RWPE2 (cell line): Measurements from ENCODE around the gene EDN1.

ENCODE experiments used
- ATAC-seq: fragments of 200-7000 bp; cut with Tn5 transposase; 3 replicates; pipeline ENCODE4 v1.9.1; 2021; ENCODE audit warnings: low read depth
- DNase-seq: peaks from one replicate; pipeline ENCODE4 v3.0.0-alpha.2; 2020; ENCODE audit warnings: low spot score
- H3K27ac ChIP-seq: fragments of 450-650 bp; 2 replicates; pipeline ENCODE4 v1.5.1; 2017; ENCODE audit warnings: mild to moderate bottlenecking; ENCODE audit not compliant: poor library complexity, severe bottlenecking
- H3K27me3 ChIP-seq: fragments of 250-450 bp; sonication (Bioruptor Pico); 2 replicates; pipeline ENCODE4 v1.5.1; 2021; ENCODE audit warnings: mild to moderate bottlenecking, moderate library complexity; ENCODE audit not compliant: insufficient read depth, poor library complexity, severe bottlenecking
- H3K36me3 ChIP-seq: fragments of 250-450 bp; sonication (Bioruptor Pico); 2 replicates; pipeline ENCODE4 v1.5.1; 2020; ENCODE audit warnings: low read depth, mild to moderate bottlenecking, moderate library complexity
- H3K4me1 ChIP-seq: fragments of 250-450 bp; sonication (Bioruptor Pico); 2 replicates; pipeline ENCODE4 v1.5.1; 2021; ENCODE audit warnings: mild to moderate bottlenecking, moderate library complexity; ENCODE audit not compliant: insufficient read depth, poor library complexity, severe bottlenecking
- H3K4me3 ChIP-seq: fragments of 250-450 bp; sonication (Bioruptor Pico); 2 replicates; pipeline ENCODE4 v1.5.1; 2021; ENCODE audit warnings: mild to moderate bottlenecking, moderate library complexity; ENCODE audit not compliant: severe bottlenecking
- H3K9me3 ChIP-seq: fragments of 250-450 bp; sonication (Bioruptor Pico); 2 replicates; pipeline ENCODE4 v1.5.1; 2021; ENCODE audit warnings: mild to moderate bottlenecking, moderate library complexity; ENCODE audit not compliant: severe bottlenecking
- TF ChIP-seq, protein P1 (sequence below): fragments of 450-650 bp; IDR thresholded peaks from one replicate; pipeline ENCODE4 v1.5.1; 2017; ENCODE audit warnings: mild to moderate bottlenecking, moderate library complexity; ENCODE audit not compliant: poor library complexity, severe bottlenecking

EDN1 gene

DNA sequence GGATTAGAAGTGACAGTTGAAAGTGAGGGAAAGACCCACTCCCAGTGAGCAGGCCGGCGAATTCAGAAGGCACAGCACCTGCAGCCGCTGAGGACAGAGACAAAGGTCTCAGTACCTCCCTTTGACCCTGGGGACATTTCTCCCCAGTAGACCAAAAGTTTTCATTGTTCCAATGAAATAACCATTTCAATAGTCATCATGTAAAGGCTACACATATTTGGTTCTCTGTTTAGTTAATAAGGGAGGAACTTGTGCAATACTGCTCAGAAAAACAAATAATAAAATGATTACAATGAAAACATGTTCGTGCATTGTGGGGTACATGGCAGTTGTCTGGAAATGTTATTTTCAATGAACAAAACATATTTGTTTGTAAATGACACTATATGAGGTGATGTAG is 52.5 kb downstream of the EDN1 start:
- peaks cover 4% of the 10 kb centered on the region for H3K9me3 ChIP-seq
- ATAC-seq (peak; percentile 24; the same call in 2 of the 3 replicates), DNase-seq (no peak)
- no peaks in the 10 kb centered on the region for H3K27me3 ChIP-seq
- TF ChIP-seq, protein P1, sequence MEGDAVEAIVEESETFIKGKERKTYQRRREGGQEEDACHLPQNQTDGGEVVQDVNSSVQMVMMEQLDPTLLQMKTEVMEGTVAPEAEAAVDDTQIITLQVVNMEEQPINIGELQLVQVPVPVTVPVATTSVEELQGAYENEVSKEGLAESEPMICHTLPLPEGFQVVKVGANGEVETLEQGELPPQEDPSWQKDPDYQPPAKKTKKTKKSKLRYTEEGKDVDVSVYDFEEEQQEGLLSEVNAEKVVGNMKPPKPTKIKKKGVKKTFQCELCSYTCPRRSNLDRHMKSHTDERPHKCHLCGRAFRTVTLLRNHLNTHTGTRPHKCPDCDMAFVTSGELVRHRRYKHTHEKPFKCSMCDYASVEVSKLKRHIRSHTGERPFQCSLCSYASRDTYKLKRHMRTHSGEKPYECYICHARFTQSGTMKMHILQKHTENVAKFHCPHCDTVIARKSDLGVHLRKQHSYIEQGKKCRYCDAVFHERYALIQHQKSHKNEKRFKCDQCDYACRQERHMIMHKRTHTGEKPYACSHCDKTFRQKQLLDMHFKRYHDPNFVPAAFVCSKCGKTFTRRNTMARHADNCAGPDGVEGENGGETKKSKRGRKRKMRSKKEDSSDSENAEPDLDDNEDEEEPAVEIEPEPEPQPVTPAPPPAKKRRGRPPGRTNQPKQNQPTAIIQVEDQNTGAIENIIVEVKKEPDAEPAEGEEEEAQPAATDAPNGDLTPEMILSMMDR = no peak
- no peak overlapping the region for H3K4me3 ChIP-seq
- H3K4me1 ChIP-seq = peaks cover 20% of the 10 kb centered on the region
- H3K27ac ChIP-seq = peak overlapping the region; percentile 87
- no peaks in the 10 kb centered on the region for H3K36me3 ChIP-seq

DNA sequence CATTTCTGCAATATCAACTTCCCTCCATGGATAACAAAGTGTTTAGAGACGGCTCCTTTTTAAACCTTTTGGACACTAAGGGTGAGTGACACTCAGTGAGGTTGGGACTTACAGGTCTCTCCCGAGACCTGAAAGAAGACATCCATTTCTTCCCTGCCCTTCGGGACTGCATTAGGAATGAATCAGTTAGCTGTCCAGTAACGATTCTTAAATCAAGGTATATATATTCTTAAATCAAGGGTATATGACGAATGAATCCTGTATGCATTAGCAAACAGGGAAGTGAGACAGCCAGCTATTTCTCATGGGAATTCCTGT is 52.9 kb downstream of the EDN1 start:
- Histone ChIP-seq H3K4me1 (peaks cover 20% of the 10 kb centered on the region), H3K9me3 (peaks cover 2% of the 10 kb centered on the region), H3K36me3 (no peaks in the 10 kb centered on the region), H3K27me3 (no peaks in the 10 kb centered on the region), H3K27ac (peak overlapping the region; percentile 87), H3K4me3 (no peak overlapping the region)
- DNase-seq = no peak
- peak; percentile 88 for ATAC-seq
- TF ChIP-seq, protein P1 = no peak

DNA sequence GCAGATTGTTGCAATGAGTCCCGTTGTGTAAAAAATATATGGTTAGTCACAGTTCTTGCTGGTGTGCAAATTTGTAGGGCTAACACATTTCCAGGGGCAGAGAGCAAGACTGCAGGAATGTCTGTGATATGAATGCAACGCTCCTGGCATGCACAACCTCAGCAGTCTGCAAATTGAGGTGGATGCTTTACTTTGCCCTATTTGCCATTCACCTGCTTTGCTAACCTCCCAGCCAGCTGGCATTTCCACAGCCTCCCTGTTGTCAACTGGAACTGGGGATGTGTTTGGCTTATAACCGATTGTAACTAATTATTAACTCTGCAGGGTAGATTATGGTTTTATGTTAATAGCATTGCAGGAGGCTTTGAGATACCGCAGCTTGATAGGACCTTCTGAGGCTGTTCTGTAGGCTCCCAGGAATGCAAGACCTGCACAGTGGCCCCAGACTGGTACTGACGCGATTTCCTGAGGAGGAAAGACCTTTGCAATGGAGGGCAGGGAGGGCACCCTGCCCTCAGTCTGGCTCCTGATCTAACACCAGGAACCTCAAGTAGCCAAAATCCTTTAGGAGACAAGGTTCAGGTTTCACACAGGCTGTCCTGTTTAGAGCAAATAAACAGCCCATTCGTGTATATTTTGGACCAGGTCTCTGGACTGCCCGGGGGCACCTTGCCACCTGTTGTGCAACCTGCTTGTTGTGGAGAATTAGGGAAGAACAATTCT is 53.4 kb downstream of the EDN1 start:
- Histone ChIP-seq H3K4me3 (no peak overlapping the region), H3K27me3 (no peaks in the 10 kb centered on the region), H3K36me3 (no peaks in the 10 kb centered on the region), H3K9me3 (no peaks in the 10 kb centered on the region), H3K27ac (peak overlapping the region; percentile 87), H3K4me1 (peaks cover 24% of the 10 kb centered on the region)
- TF ChIP-seq, protein P1 = no peak
- DNase-seq (no peak), ATAC-seq (peak; percentile 88)

DNA sequence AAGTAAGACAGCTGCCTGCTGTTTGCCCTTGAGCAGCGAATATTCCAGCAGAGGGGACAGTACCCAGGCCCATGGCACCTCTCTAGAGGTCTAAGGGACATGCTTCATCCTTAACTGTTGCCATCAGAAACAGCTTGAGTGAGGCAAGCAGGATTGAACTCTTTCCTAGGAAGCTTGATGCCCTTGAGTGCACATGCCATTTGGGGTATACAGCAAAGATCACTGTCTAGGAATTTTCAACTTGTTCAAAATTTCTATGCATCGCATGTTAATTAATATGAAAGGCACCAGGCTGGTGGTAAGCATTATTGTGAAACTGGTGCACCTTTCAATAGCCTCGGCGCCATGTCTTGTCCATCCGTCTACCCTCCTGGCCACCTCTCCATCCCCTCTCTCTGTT is 54.1 kb downstream of the EDN1 start:
- TF ChIP-seq, protein P1 = no peak
- DNase-seq = no peak
- H3K4me1 ChIP-seq = peaks cover 30% of the 10 kb centered on the region
- H3K27me3 ChIP-seq = no peaks in the 10 kb centered on the region
- no peak overlapping the region for H3K4me3 ChIP-seq
- no peaks in the 10 kb centered on the region for H3K36me3 ChIP-seq
- peak overlapping the region; percentile 87 for H3K27ac ChIP-seq
- no peaks in the 10 kb centered on the region for H3K9me3 ChIP-seq
- no peak for ATAC-seq

DNA sequence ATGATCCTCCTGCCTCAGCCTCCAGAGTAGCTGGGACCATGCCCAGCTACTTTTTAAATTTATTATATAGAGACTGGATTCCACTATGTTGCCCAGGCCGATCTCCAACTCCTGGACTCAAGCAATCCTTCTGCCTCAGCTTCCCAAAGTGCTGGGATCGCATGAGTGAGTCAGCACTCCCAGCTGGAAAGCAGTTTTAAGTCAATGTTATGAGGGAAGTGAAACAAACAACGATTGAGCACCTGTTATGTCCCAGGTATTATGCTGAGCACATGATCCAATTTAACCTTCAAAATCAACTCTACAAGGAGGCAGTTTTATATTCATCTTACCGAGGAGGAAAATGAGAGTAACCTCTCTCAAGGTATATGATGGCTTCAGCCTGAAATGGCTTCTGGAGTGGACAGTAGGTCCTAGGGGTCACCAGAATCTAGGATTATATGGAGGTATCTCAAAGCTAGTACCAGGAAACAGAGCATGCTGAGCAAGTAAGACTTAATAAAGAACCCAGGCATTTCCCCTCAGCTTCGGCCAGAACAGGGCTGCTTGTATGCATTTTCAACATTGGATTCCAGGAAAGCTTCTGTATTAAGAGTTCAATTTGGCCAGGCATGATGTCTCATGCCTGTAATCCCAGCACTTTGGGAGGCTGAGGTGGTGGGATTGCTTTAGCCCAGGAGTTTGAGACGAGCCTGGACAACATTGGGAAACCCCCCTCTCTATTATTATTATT is 55.0 kb downstream of the EDN1 start:
- Histone ChIP-seq H3K9me3 (no peaks in the 10 kb centered on the region), H3K36me3 (no peaks in the 10 kb centered on the region), H3K27ac (peak overlapping the region; percentile 87), H3K27me3 (no peaks in the 10 kb centered on the region), H3K4me3 (no peak overlapping the region), H3K4me1 (peaks cover 34% of the 10 kb centered on the region)
- no peak for DNase-seq
- TF ChIP-seq, protein P1 = no peak
- no peak for ATAC-seq
